HG02938 (cell line): ENCODE measurements around the gene SPDYE6.
A peak's percentile ranks its signal among the peaks of the same experiment; 100 is the strongest.
"Not testable (repeated sequence)": the region's sequence is repeated elsewhere in the genome, so short reads cannot be mapped to it uniquely, and the experiment has no call there.

Experiments used
- ATAC-seq: cut with Tn5 transposase; IDR thresholded peaks from one replicate; pipeline ENCODE4 v1.9.1; 2021; ENCODE audit warnings: mild to moderate bottlenecking, moderate library complexity; ENCODE audit not compliant: unreplicated experiment

Gene SPDYE6

GRCh38 chr7:102364394-102364886 is 8.2 kb upstream of the SPDYE6 start:
- not testable (repeated sequence) for ATAC-seq

GRCh38 chr7:102363549-102364393 is 7.5 kb upstream of the SPDYE6 start:
- ATAC-seq = peak; percentile 99

GRCh38 chr7:102346983-102347382 is 9.3 kb downstream of the SPDYE6 start:
- ATAC-seq = not testable (repeated sequence)

- ATAC-seq = not testable (repeated sequence)
These were observed 15.5 kb downstream of the SPDYE6 start for GRCh38 chr7:102340599-102341368.

GRCh38 chr7:102337420-102337819 is 18.8 kb downstream of the SPDYE6 start:
- not testable (repeated sequence) for ATAC-seq

- not testable (repeated sequence) for ATAC-seq
These were observed 19.2 kb downstream of the SPDYE6 start for GRCh38 chr7:102337002-102337401.

- not testable (repeated sequence) for ATAC-seq
These were observed 20.7 kb downstream of the SPDYE6 start for GRCh38 chr7:102335574-102335973.

GRCh38 chr7:102330666-102331460 is 25.4 kb downstream of the SPDYE6 start:
- not testable (repeated sequence) for ATAC-seq

- ATAC-seq = not testable (repeated sequence)
These were observed 26.9 kb downstream of the SPDYE6 start for GRCh38 chr7:102329366-102329765.

- not testable (repeated sequence) for ATAC-seq
These were observed 27.4 kb downstream of the SPDYE6 start for GRCh38 chr7:102328863-102329262.

GRCh38 chr7:102327183-102327582 is 29.1 kb downstream of the SPDYE6 start:
- ATAC-seq = not testable (repeated sequence)

GRCh38 chr7:102326157-102326889 is 29.9 kb downstream of the SPDYE6 start:
- no peak for ATAC-seq

GRCh38 chr7:102325106-102325505 is 31.1 kb downstream of the SPDYE6 start:
- not testable (repeated sequence) for ATAC-seq

- ATAC-seq = no peak
These were observed 32.4 kb downstream of the SPDYE6 start for GRCh38 chr7:102323914-102324195.

GRCh38 chr7:102322202-102322715 is 34.0 kb downstream of the SPDYE6 start:
- ATAC-seq = no peak

GRCh38 chr7:102321351-102322201 is 34.7 kb downstream of the SPDYE6 start:
- ATAC-seq = no peak

GRCh38 chr7:102320601-102321350 is 35.5 kb downstream of the SPDYE6 start:
- no peak for ATAC-seq

- ATAC-seq = no peak
These were observed 36.1 kb downstream of the SPDYE6 start for GRCh38 chr7:102320181-102320580.
